NCI-H2107 (cell line): Measurements from ENCODE around the gene MFAP4.

Experiments used
- DNase-seq: peaks from one replicate; lab custom pipeline; 2025; lab: John Stamatoyannopoulos, UW

The MFAP4 gene

GRCh38 chr17:19333736-19334290, 53.2 kb downstream of the MFAP4 start:
- no peak for DNase-seq
